Measurements from ENCODE around the gene HTR7.
"Not testable (repeated sequence)": the region's sequence is repeated elsewhere in the genome, so short reads cannot be mapped to it uniquely, and the experiment has no call there.

The HTR7 gene

GRCh38 chr10:90857635-90858460 is at the start of gene HTR7:
Gene HTR7 (minus strand): TSS chr10:90858039. CDS start chr10:90857671, 368 bp downstream.
- DNase-seq (ENCODE audit: low read depth) = peak; percentile 57

- DNase-seq (ENCODE audit: low read depth) = no peak
Observed at GRCh38 chr10:90906596-90906995, 48.8 kb upstream of the HTR7 start.

DNA sequence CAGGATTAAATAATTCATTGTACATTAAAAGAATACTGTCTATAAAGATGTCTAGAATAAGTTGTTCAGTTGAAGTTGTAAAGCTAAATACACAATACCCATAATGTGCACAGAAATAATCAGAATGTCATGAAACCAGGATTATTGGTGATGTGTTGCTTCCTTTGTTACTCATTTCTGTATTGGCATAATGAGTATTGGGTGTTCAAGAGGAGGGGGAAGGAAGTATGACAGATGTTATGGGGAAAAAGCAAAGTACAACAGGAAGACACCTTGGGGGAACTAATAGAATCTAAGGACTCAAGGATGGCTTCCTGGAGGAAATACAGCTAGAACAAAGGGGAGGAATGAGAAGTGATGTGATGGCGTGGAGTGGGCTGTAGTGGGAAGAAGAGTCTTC is 48.1 kb upstream of the HTR7 start:
- no peak for DNase-seq (ENCODE audit: low read depth)

- DNase-seq (ENCODE audit: low read depth) = not testable (repeated sequence)
Observed at GRCh38 chr10:90896916-90897315, 39.1 kb upstream of the HTR7 start.

DNA sequence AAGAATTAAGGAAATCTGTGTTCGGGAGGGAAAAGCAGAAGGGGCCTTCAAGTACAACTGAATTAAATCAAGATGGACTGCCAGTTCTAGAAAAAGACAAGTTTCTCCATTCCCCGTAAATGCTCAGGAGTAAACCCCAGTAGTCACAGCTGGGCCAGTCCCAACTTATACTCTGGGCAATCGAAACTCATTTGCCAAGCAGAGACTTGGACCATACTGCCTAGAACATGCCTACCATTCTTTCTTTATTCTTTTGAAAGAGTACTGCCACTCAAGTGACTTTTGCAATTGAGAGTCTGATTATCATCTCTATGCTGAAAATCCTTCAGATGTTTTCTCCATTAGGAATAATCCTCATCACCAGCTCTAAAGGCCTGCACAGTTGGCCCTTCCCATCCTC is 35.4 kb upstream of the HTR7 start:
- no peak for DNase-seq (ENCODE audit: low read depth)

DNA sequence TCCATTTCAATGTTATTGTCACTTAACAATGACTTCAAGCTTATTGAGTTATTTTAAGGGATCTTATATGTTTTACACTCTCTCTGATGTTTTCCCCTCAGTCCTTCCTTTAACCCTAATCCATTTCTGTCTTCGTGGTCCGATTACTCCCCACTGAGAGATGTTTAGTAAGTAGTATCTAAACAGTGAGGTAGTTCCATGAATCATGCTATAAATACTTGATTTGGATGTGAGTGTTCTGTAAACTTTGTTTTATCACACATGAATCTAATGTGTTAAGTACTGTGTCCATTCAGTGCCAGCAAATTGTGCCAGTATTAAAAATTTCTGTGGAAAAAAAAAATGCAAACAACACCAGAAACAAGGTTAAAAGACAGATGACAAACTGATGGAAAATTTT is 32.5 kb upstream of the HTR7 start:
- DNase-seq (ENCODE audit: low read depth) = no peak

DNA sequence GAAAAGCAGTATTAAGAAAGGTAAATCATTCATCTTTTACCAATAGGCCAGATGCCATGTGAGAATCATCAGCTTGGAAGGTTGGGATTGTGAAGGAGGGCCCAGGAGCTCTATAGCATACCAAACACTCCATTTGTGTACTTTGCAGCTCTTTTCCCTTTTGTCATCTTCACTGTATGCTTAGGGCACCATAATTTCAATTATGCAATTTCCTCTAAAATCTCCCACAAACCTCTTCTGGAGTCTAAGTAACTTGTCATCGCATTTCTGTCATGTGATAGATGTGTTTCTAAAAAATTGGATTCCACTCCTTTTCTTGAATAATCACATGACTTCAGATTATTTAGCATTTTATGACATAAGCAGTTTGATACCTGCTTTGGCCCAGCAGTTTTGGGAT is 31.8 kb upstream of the HTR7 start:
- DNase-seq (ENCODE audit: low read depth) = no peak

GRCh38 chr10:90888387-90888786 is 30.5 kb upstream of the HTR7 start:
- DNase-seq (ENCODE audit: low read depth) = no peak

DNA sequence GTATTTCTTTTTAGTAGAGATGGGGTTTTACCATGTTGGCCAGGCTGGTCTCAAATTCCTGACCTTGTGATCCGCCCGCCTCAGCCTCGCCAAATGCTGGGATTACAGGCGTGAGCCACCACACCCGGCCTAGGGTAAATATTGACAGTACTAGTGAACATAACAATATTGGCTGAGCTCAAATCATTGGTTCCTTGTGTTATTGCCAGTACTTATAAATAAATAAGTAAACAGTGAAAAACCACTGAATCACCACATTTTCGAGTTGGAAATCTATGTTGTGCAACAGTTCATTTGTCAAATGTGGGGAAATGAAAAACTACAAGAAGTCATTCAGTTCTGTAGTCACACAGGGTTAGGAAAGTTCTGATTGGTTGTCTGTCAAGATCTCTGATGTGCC is 29.7 kb upstream of the HTR7 start:
- no peak for DNase-seq (ENCODE audit: low read depth)

DNA sequence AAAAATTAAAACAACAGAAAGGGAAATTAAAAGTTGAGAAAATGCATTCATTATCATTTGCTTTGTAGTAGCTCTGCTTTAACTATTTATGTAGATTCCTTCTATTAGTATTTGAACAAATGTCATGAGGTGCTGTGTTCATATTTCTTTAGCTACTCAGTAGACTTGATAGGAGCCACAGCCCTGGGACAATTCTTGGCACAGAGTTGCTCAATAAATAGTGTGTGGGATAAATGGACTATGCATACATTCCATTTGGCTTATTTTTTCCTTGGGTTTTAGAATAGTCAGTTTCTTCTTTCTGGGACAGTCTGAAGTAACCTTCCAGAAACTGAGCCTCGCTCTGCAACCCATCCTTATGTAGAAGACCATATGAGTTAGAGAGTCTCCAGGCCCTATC is 27.3 kb upstream of the HTR7 start:
- no peak for DNase-seq (ENCODE audit: low read depth)

DNA sequence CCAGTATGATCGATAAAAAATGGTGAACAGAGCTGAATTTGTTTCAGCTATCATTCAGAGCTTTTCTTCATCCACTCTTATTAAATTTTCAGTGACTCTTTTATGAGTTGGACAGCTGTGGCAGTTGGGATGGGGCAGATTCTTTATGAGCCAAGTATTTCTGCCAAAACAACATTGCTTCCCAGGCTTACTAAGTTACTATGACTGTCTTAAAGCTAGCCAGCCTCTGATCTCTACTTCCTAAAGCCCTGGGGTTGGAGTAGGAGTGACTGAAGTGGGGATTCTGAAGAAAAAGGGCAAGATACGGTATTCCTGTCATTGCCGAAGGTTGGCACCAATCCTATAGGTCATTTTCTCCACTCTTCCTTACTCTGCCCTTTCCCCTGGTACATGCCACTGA is 26.6 kb upstream of the HTR7 start:
- DNase-seq (ENCODE audit: low read depth) = no peak

GRCh38 chr10:90880059-90880719 is 22.4 kb upstream of the HTR7 start:
- not testable (repeated sequence) for DNase-seq (ENCODE audit: low read depth)

DNA sequence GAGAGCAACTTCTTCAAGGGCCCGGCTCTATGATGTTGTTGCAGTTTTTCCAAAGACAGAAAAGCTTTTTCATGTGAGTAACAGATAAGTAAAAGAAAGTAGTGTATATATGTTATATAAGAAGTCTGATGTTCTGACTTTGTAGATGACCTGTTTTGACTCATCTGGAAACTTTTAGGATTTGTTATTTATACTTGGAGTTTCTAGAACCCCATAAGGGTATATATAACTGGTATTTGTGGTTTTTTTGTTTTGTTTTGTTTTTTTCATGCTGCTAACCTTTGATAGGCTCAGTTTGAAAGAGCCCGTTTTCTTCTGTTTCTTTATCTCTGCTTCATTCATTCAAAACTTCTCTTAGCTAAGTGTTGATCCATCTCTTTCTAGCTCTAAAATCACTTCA is 21.2 kb upstream of the HTR7 start:
- no peak for DNase-seq (ENCODE audit: low read depth)

GRCh38 chr10:90872648-90873020 is 14.8 kb upstream of the HTR7 start:
- DNase-seq (ENCODE audit: low read depth) = no peak

- peak; percentile 81 for DNase-seq (ENCODE audit: low read depth)
Observed at GRCh38 chr10:90871766-90872647, 14.2 kb upstream of the HTR7 start, which contains the start of gene RPP30. Gene RPP30 (plus strand): TSS chr10:90871974. CDS start chr10:90871987, 13 bp downstream.

DNA sequence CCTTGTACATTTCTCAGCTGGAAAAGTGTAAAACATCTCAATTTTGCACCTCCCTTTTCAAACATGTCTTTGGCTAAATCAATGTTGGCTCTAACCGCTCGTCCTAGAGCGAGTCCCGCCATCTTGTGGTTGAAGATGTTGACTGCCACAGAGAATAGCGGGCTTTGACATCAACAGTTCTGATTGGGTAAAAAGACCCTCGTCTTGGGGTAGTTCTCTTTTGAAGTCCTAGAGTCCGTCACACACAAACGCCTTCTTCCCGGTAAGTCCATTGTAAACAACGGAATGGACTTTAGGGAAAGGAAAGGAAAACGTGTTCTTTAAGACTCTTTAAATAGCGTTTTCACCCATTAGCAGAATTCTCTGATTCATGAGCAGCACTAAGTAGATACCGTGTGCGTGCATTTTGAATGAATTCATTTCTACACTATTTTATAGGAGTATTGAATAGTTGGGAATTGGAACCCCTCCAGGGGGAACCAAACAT is 13.5 kb upstream of the HTR7 start:
- no peak for DNase-seq (ENCODE audit: low read depth)

GRCh38 chr10:90866050-90866598 is 8.3 kb upstream of the HTR7 start:
- DNase-seq (ENCODE audit: low read depth) = no peak

- DNase-seq (ENCODE audit: low read depth) = no peak
Observed at GRCh38 chr10:90865401-90865800, 7.6 kb upstream of the HTR7 start.

GRCh38 chr10:90862908-90863514 is 5.2 kb upstream of the HTR7 start:
- no peak for DNase-seq (ENCODE audit: low read depth)

GRCh38 chr10:90860790-90861189 is 3.0 kb upstream of the HTR7 start:
- DNase-seq (ENCODE audit: low read depth) = no peak

DNA sequence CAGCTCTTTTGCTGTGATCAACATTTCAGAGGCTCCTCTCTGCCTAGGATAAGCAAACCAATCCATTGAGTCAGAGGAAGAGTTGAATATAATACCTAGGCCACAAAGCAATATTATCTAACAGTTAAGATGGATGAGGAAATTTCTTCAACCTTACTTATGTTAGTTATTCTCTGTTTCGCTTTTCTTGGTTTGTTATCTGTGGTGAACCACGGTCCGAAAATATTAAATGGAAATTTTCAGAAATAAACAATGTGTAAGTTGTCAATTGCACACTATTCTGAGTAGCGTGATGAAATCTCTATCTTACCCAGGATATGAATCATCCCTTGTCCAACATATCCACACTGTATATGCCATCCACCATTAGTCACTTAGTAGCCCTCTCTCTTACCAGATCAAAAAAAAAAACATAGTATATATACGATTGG is 1.5 kb upstream of the HTR7 start:
- no peak for DNase-seq (ENCODE audit: low read depth)
